OCI-LY3 (cell line): ENCODE data around the gene LRRC14B.

Experiments
- CTCF ChIP-seq: fragments of 200-600, 300-600 bp; sonication (generic); IDR thresholded peaks from 2 replicates; pipeline ENCODE4 v1.5.1; 2014; ENCODE audit warnings: antibody characterized with exemption, low read length, low read depth
- EZH2phosphoT487 ChIP-seq: fragments of 200-600 bp; shearing (Covaris generic); IDR thresholded peaks from 2 replicates; pipeline ENCODE4 v1.6.1; 2018; ENCODE audit warnings: antibody characterized with exemption, mixed run types, low read depth

GRCh38 chr5:207599-207998, 16.3 kb downstream of the LRRC14B start:
- TF ChIP-seq CTCF (no peak), EZH2phosphoT487 (no peak)
